SW480 (cell line): ENCODE data around the gene CAPN13.

Experiments
- DNase-seq: peaks from one replicate; pipeline ENCODE4 v3.0.0-alpha.2; 2016; ENCODE audit warnings: low spot score

The CAPN13 gene

DNA sequence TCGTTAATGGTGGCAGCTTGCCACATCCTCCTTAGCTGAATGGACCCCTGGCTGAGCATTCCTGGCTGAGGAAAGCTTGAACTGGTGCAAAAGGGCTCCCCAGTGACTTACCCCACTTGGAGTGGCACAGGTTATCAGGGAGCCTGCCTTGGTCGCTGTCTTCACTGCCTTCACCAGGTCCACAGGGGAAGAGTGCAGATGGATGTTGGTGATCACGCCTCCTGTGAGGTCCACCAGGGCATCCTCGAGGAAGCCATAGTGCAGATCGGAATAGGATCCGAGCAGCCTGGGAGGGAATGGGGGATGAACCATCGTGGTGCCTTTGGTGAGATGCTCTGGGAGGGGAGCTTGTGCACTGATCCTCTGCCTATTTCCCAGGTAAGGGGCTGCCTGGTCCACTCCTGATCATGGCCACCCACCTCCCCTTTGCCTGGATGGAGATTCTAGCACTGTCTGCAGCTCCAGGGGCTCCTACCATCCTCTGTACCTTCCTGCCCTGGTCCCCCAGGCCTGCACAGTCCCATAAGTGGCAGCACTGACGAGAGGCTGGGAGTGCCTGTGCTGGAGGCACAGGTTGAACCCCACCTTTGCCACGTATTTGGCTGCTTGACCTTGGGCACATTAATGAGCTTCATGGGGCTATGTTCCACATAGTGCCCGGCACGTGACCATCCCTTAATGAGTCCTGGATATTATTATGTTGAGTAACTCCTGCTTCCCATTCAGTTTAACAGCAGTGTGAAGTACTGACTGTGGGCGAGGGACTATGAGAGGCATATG is 43.0 kb downstream of the CAPN13 start:
- DNase-seq = no peak

DNA sequence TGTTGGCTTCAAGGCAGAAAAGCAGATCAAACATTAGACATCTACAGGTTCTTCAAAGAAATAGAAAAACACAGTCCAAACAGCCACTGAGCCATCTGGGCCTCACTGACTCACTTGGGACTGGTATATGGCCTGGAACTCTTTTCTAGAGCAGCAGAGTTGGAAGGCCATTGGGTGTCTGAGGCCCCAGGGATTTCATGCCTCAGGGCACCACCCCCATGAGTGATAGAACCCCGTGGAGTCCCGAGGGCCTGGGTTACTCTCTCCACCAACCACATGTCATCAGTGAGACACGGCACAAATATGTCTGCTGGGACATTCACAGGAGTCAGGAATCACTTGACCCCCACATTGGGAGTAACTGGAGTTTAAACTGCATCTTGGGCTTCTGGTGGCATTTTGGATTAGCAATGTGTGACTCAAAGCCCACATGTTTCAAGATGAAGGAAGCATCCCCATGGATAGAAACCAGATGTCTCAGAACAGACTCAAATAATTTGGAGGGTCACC is 44.0 kb downstream of the CAPN13 start:
- DNase-seq = no peak

DNA sequence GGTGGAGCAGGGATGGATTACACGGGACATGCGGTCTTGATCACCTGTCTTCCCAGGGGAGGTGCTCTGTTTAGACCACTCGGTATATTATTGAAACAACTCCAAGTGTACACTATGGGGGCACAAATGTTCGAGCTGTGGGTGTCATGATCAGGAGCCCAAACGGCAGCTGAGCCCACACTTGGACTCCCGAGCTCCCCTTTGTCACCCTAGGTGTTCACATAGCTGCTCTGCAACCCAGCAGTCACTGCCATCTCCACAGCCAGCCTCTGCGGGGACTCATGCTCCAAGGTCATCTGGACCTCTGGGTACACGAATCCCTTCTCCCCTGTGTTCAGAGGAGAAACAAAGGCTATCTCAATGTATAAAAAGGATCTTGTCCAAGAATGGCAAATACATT is 46.0 kb downstream of the CAPN13 start:
- no peak for DNase-seq

DNA sequence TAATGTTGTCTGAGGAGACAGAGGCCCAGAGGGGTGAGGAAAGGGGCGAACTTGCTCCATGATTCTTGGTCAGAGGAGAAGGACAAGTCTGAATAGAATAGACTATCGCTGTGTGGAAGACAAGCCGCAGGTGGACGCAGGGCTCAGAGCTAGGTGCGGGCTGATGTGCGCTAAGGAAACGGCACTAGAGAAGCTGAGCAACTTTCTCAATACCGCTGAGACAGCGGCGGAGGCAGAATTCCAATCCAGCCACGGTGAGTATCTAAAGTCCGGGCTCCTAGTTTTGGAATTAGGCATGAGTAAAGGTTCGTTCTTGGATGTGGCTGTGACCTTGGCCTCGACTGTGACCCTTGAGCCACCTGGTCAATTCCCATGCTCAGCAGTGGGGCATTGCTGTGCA is 47.8 kb downstream of the CAPN13 start:
- DNase-seq = no peak

DNA sequence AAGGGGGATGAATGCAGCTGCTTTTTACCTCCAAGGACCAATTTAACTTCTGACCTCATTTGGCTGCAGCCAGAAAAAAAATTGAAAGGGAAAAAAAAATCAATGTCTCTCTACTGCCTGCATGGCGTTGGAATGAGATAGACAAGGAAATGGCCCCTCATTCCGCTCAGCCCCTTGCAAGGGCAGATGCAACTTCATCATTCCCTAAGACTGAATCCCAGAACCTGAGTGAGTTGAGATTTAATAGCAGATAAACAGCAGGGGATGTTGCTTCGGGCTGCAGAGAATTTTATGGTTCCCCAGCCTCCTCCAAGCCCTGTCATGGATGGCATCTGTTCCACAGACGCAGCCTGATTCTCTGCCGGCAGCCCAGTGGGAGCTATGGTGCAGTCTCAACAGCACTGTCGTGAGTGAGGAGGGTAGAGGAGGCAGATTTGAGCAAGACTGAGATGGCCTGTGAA is 49.0 kb downstream of the CAPN13 start:
- no peak for DNase-seq

DNA sequence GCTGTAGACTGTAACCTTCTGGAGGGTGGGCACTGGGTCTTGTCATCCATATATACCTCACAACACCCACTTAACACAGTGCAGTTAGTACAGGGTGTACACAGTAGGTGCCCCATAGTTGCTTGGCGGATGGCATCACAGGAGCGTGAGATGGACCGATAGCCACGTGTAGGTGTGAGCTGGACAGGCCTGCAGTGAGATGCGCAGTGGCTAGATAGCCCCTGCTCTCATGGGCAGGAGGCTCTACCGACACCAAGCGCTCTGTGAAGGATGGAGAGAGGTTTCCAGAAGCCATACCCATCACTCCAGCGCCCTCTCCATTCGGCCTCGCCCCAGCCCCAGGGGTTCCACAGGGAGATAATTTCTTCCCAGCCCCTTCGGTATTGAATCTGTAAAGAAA is 49.5 kb downstream of the CAPN13 start:
- DNase-seq = no peak

DNA sequence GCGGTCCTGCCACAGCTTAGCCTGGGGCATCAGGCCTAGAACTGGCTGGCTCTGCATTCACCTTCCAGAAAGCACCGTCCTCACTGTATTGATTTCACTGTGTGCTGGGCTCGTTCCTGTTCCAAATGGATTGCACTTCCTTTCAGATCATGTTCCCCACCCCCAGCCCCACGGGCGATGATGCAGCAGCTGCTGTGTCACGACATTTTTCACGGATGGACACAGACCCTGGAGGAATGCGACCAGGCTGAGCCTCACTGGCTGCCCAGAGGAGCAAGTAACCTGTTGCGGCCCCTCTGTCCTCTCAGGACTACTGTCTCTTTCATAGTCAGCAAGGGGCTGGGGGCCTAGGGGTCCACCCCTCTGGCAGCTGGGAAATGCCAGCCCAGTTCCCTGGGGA is 50.3 kb downstream of the CAPN13 start:
- DNase-seq = no peak

DNA sequence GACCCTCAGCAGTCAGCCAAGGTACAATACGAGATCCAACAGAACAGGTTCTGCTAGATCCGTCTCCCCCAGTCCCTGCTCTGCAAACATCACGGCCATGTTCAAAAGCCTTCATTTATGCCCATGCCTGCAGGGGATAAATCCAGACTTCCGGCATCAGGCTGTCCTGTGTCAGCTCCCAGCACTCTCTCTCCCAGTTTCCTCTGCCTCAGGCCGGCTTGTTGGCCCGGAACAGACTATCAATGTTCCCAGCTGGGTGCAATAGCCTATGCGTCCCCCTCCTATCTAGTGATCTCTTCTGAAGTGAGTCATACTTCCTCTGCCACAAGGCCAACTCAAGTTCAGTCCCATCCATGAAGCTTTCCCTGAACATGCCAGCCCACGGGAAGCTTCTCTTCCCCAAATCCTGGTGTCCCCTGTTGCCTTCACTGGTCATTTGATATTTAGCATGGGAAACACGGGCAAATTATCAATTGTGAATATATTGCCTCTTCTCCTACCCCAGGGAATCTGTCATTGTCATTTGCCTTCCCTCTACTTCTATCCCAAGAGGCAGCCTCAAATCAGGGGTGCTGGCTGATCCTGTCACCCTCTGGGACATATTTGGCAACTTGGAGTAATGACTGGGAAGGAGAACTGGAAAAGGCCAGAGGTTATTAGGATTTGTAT is 51.1 kb downstream of the CAPN13 start:
- peak; percentile 52 for DNase-seq

DNA sequence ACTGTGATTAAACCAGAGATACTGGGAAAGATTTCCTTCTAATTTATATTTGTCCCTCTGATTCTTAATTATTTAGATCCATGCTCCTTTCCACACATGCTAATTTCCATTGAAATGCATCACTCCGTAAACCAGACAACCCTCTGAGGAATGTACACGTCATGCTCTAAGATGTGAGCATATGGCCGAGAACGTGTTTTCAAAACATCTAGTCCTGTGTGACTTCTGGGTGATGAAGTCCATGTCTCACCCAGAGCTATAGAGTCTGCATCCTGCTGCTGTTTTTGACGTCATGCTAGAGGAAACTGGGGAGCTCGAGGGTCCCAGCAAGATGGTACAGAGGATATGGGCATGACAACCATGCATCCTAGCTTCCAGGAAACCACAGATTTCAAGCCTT is 53.6 kb downstream of the CAPN13 start:
- no peak for DNase-seq

DNA sequence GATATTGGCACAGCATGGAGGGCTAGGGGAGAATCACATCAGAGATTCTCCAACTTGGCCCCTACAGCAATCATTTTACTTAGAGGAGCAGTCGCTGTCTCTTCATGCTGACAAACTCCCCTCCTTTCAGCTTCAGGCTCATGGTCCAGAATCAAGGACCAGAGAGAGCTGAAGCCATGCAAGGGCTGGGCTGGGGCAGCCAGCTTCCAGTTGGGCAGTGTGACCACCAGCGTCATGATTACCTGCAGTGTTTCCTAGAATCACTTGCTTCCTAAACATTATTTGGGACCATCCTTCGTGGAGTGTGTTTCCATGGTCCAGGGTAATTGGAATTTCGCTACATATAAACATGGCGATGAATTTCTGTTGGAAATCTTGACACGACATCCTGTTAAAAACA is 54.4 kb downstream of the CAPN13 start:
- no peak for DNase-seq

DNA sequence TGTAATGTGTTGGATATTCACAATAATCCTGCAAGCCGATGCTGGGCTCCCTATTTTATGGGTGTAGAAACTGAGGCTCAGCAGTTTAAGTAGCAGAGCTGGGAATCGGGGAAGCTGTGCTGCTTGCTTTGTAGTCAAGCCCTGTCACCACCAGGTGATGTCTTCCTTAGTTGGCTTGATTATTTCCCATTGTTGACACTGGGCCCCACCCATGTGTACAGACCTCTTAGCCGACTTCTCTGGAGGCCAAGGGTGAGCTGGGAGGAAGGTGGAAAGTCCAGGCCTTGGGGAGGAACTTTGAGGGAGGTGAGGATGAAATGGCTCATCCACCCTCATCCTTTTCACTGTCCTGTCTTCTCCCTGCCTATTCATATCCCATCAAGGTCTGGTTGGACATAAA is 60.0 kb downstream of the CAPN13 start:
- DNase-seq = no peak

DNA sequence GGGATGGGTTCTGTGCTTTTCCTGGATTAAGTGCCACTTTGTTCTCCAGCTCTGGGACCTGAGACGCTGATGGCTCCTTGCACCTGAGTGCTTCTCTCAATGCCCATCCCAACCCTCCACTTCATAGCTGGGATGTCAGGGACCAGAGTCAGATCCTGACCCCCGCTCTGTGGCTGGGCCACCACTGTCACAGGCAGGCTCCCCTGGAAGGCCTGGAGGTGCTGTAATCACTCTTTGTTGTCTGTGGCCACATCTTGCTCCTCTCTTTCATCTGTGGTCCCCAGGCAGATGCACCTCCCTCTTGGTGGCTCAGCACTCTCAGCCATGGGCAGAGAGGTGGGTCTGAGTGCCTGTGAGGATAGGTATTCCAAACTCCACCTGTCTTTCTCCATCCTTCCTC is 62.4 kb downstream of the CAPN13 start:
- DNase-seq = no peak

DNA sequence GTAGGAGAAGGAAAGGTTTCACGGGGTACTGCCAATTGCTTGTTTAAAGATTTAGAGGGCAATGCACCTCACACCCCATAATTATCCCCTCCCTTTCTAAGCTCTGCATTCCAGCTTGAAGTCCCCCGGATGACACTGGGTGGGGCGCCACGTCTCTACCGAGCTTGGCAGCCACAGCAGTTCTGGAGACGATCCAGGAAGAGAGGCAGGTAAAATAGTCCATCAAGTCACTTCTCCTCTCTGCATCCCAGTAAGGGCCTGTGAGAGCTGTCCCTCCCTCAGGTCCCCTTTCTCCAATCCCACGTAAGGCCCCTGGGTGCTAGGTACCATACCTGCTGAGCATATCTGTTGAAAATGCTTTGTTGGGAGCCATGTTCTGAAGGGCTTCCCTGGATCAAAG is 65.7 kb downstream of the CAPN13 start:
- no peak for DNase-seq

DNA sequence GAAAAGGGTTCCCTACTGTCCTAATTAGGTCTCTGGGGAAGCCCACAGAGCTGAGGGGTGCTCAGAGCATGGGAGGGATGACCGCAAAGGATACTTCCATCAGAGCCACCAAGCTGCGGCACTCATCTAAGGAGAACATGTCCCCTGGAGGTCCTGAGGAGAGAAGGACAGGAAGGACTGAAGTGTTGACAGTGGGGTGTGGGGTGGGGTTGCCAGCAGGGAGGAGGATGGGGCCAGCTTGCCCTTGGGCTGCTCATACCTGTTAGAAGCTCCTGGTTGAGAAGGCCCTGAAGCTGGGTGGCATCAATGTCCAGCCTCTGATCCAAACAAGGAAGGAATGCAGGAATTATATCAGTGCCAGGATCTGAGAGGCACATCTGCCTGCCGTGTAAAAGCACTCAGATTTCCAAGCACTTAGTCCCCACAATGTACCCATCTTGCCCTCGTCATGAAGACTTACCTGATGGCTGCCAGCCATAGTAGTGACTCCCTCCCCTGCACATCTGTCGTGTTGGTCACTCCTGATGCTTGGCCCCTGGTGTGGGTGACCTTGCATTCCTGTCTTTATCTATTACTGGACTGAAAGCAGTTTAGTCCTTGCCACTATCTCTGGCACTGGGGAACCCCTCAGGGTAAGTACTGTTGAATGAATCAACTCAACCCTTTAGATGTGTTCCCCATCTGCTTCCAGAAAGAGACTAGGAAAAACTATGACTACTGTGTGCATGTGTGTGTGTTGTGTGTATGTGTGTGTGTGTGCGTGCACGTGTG is 68.9 kb downstream of the CAPN13 start:
- DNase-seq = no peak

DNA sequence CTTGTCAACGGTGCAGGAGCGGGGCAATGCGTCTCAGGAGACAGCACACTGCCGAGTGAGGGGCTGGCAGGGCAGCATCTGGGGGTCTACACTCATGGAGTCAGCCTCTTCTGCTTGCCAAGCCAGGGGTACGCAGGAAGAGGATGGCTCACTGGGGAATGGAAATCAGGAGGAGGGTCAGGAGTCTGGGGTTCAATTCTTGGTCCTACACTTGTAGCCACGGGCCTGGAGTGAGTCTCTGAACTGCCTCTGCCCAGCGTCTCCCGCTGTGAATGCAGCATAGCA is 70.0 kb downstream of the CAPN13 start:
- no peak for DNase-seq

DNA sequence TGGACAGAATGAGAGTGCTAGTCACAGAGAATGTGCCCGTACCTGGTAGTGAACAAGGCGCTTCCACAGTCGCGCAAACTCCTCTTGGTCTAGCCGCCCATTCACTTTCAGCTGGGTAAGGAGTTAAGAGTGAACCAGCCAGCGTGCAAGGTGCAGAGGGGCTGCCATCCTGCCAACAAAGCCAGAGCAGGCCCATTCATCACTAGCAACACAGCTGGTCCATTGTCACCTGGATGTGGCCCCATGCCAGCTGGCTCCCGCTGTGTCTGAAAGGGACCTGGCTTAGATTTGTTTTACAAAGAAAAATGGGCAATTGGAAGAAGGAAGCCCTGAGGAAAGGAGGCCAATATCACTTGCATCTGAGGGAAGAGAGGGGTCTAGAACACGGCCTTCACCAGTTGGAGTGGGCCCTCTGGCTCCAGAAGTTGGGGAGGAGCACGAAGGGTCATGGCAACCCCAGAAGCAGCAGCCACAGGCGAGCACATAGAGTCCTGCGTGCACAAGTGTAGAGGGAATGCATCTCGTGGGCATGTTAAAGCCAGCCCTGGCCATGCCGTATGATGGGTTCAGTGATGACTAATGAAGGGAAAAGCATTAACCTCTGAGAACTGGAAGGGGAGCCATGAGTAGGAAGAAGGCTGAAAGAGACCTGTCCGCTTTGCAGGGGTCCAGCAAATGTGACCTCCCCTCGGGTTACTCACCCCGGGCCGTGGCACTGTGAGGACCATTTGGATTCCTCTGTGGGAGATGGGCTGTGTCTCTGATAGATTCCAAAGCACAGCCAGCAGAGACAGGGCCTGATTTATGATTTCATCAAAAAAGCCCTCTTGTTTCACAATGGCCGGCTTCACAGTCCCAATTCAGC is 70.6 kb downstream of the CAPN13 start:
- DNase-seq = no peak

DNA sequence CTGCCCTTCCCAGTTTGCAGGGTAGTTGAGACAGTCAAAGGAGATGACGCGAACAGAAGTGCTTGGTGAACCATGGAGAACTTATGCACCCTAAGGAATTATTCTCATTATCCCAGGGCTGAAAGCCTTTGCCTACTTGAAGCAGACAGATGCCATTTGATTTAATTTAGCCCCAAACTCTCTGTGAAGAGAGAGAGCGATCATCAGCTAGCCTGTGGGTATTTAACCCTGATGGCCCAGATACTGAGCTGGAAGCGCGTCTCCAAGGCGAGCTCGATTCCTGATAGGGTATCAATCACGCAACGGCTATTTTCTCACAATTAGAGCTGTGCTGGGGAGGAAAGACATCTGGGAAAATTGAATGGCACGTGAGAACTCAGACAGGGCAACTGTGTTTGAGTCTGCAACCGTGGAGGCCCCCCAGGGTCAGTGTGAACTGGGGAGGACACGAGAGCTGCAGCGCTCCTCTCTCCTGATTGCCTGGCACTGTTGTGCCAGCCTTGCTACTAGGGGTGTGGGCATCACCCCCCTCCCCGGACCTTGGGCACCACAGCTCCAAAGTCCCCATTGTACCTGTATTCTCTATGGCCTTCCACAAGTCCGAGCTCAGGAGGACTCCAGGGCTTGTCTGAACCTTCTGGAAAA is 73.2 kb downstream of the CAPN13 start:
- no peak for DNase-seq

DNA sequence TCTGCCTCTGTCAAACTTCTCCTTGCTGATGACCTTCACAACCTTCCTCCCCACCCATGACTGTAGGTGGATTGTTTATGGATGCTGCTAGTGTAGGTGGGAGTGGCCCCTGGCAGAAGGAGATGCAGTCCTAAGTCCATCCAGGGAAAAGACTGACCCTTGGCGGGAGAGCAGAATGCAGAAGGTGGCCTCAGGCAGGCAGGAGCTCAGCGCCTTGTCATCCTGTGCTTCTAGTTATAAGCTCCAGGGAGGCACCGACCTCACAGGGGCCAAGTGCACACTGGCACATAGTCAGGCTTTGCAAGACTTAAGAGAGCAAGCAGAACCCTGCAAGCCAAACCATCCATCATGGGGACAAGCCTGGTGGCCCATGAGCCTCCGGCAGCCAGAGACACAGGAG is 74.4 kb downstream of the CAPN13 start:
- no peak for DNase-seq

DNA sequence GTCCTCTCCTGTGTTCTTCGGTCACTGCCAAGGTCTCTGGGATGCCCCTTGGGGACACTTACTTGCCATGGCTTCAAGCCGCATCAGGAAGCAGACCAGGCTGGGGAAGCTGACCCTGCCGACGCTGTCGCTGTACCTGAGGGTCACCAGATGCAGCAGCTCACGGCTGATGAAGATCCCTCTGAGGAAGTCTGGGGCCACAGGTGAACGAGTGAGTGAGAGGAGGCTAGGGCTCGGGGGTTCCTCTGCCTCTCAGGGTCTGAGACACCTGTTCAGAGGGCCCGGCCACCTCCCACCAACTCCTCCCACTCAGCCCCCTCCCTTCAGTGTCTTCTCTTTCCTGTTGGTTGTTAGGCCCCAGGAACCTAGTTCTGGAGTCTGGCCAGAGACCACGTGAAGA is 74.9 kb downstream of the CAPN13 start:
- no peak for DNase-seq

DNA sequence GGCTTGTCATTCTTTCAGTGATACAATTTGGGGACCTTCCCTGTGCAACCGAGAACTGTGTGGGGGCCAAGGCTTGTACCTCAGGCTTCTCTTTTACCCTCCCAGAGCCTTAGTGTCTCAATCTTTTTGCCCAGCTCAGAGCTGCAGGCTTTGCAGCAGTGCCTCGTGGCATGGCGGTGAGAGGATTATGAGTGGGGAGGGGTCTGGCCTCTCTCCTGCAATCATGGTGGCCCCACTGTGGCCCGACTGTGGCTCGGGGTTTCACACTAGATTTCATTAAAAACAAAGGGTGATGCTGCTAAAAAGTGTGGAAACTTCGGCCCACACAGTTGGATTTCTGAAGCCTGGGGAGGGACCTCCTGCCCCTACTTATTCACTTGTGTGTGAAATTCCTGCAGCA is 75.5 kb downstream of the CAPN13 start:
- DNase-seq = no peak
